Thymus (tissue), 14 donors: Measurements from ENCODE around the gene RNF38. TPM values are rescaled to one million over a fixed set of nuclear protein-coding genes. Genes with fewer than 3 reads are reported as not detected.
"Not testable (repeated sequence)": the region's sequence is repeated elsewhere in the genome, so short reads cannot be mapped to it uniquely, and the experiment has no call there.

Experiments
- DNase-seq, 9 donors: peaks; one replicate each; pipeline ENCODE4 v3.0.0-alpha.2; 2013; ENCODE audit warnings: low spot score in 9 of 9, low read depth in 6 of 9, missing footprints in 1 of 9
- H3K27ac ChIP-seq, 2 donors: one replicate each; pipeline ENCODE4 v1.5.1; 2013; ENCODE audit warnings: control low read depth in 1 of 2, low read depth in 1 of 2, low read length in 1 of 2, mild to moderate bottlenecking in 1 of 2, moderate library complexity in 1 of 2
- H3K27me3 ChIP-seq, 2 donors: one replicate each; pipeline ENCODE4 v1.5.1; 2013; ENCODE audit warnings: low read length in 1 of 2; ENCODE audit not compliant: control insufficient read depth in 2 of 2, insufficient read depth in 1 of 2
- H3K36me3 ChIP-seq, 2 donors: one replicate each; pipeline ENCODE4 v1.5.1; 2013; ENCODE audit warnings: low read length in 1 of 2, mild to moderate bottlenecking in 1 of 2, moderate library complexity in 1 of 2; ENCODE audit not compliant: control insufficient read depth in 2 of 2, insufficient read depth in 2 of 2
- H3K4me1 ChIP-seq, 2 donors: one replicate each; pipeline ENCODE4 v1.5.1; 2013; ENCODE audit warnings: low read length in 2 of 2; ENCODE audit not compliant: control insufficient read depth in 2 of 2, insufficient read depth in 2 of 2
- H3K4me3 ChIP-seq, 2 donors: one replicate each; pipeline ENCODE4 v1.5.1; 2013; ENCODE audit warnings: low read length in 2 of 2, control low read depth in 1 of 2, mild to moderate bottlenecking in 1 of 2
- H3K9me3 ChIP-seq, 2 donors: one replicate each; pipeline ENCODE4 v1.5.1; 2013; ENCODE audit warnings: low read length in 1 of 2, mild to moderate bottlenecking in 1 of 2; ENCODE audit not compliant: control insufficient read depth in 2 of 2, insufficient read depth in 1 of 2
- WGBS: extraction: QIAGEN DNeasy Blood & Tissue Kit; methylation state at CpG from one replicate; pipeline ENCODE4 v1.1.7; 2013; 5-methylcytosine and 5-hydroxymethylcytosine counted together
- long read RNA-seq, 10 donors: transcript quantifications; one replicate each; lab custom pipeline, GENCODE V29; 2026
- polyA plus RNA-seq: library from polyadenylated mRNA; stranded (reverse); fragments of 200-250 nt; gene quantifications from one replicate; pipeline ENCODE4 v1.2.3, GENCODE V29; 2013
- total RNA-seq: library from RNA; stranded (reverse); fragments of 120-200 nt; gene quantifications from one replicate; pipeline ENCODE4 v1.2.4, GENCODE V29; 2013
- donor health status: healthy.

The RNF38 gene
- total RNA-seq (9.5 TPM), polyA plus RNA-seq (19.0 TPM)
- long read RNA-seq, donor 1, result 0 reads
- long read RNA-seq, donor 2, result 0 reads
- long read RNA-seq, donor 3, full-length matches to known transcripts, result 1 of 1 reads
- long read RNA-seq, donor 3, partial matches to known transcripts, result 0 of 1 reads
- long read RNA-seq, donor 3, other reads (novel, unspliced or antisense), result 0 of 1 reads
- long read RNA-seq, donor 4, result 0 reads
- long read RNA-seq, donor 5, partial matches to known transcripts, result 0 of 1 reads
- long read RNA-seq, donor 5, other reads (novel, unspliced or antisense), result 0 of 1 reads
- long read RNA-seq, donor 6, result 0 reads
- long read RNA-seq, donor 7, partial matches to known transcripts, result 34 of 34 reads
- long read RNA-seq, donor 7, other reads (novel, unspliced or antisense), result 0 of 34 reads
- long read RNA-seq, donor 8, result 0 reads
- long read RNA-seq, donor 9, result 0 reads
- long read RNA-seq, donor 10, full-length matches to known transcripts, result 1 of 1 reads
- long read RNA-seq, donor 10, partial matches to known transcripts, result 0 of 1 reads
- long read RNA-seq, donor 10, other reads (novel, unspliced or antisense), result 0 of 1 reads

DNA sequence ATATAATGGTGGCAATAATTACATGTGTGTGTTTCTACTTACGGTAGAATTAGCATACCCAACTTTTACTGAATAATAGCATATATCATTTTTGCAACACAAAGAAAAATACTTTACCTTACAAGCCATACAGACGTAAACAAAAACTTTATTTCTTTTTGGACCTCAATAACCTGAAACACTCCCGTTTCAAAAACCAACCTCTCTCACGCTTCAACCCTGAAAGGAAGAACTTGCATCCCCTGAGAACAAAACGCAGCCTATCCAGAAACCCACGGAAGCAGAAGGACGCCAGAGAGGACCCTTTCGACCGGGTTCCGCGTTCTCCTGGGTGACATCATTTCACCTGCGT is at the start of gene RNF38:
RNF38 (minus strand) TSS at position 290 of the 352 bp plus-strand sequence; CDS start at position 129, 161 bp downstream.
- peaks cover 8% of the 10 kb centered on the region in 2 donors for H3K4me1 ChIP-seq
- 1% methylated on average over 12 of the region's 12 CpGs for WGBS
- H3K27me3 ChIP-seq, result no peaks in the 10 kb centered on the region
- peak within 1 kb of the TSS; percentile 92 to 100 for H3K27ac ChIP-seq
- peak within 1 kb of the TSS; percentile 73 to 85 for H3K4me3 ChIP-seq
- peak in 8 of 9 donors; percentile 33 to 81 (median 50) for DNase-seq
- no peaks in the 10 kb centered on the region for H3K9me3 ChIP-seq
- H3K36me3 ChIP-seq, result peaks cover 0 to 11% of the 10 kb centered on the region in 2 donors

DNA sequence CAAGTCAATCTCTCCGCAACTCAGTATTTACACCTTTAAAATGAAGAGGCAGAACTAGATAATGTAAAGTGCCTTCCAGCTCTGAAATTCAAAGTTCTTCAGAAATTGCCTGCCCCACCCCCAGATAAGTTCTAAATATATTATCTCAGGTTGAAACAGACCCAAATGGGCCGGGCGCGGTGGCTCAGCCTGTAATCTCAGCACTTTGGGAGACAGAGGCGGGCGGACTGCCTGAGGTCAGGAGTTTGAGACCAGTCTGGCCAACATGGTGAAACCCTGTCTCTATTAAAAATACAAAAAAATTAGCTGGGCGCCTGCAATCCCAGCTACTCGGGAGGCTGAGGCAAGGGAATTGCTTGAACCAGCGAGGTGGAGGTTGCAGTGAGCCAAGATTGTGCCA is 48.5 kb upstream of the RNF38 start:
- H3K9me3 ChIP-seq, H3K4me3 ChIP-seq, DNase-seq, H3K4me1 ChIP-seq, H3K36me3 ChIP-seq, H3K27ac ChIP-seq, H3K27me3 ChIP-seq: not testable (repeated sequence)
- 98% methylated on average over 9 of the region's 9 CpGs for WGBS

DNA sequence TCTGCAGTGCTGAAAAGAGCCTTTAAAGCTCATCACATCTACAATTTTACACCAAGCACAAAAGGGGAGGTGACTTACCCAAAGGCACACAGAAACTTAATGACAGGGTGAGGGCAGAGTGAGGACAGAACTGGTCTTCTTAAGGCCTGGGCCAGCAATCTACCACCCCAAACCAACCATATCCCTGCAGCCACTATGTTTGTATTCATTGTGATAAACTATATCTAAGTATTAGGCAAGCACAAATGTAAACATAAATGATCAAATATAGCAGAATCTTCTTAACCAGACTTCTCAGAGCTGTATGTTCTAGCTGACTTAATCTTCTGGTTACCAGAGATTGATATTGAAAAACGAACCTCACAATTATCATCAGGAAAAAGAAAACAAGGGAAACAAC is 47.9 kb upstream of the RNF38 start:
- H3K4me1 ChIP-seq, result no peaks in the 10 kb centered on the region
- no peaks in the 10 kb centered on the region for H3K9me3 ChIP-seq
- DNase-seq, result no peak
- no peaks in the 10 kb centered on the region for H3K27me3 ChIP-seq
- no peak overlapping the region for H3K27ac ChIP-seq
- H3K4me3 ChIP-seq, result no peak overlapping the region
- H3K36me3 ChIP-seq, result no peaks in the 10 kb centered on the region
- 95% methylated on average over 1 of the region's 1 CpG for WGBS

DNA sequence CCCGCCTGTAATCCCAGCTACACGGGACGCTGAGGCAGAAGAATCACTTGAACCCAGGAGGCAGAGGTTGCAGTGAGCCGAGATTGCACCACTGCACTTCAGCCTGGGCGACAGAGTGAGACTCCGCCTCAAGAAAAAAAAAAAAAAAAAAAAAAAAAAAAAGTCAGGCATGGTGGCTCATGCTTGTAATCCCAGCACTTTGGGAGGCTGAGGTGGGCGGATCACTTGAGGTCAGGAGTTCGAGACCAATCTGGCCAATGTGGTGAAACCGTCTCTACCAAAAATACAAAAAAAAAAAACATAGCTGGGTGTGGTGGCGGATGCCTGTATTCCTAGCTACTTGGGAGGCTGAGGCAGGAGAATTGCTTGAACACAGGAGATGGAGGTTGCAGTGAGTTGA is 46.6 kb upstream of the RNF38 start:
- not testable (repeated sequence) for H3K27ac ChIP-seq, H3K4me3 ChIP-seq, H3K27me3 ChIP-seq, H3K4me1 ChIP-seq, H3K9me3 ChIP-seq, H3K36me3 ChIP-seq, DNase-seq
- WGBS, result 98% methylated on average over 10 of the region's 10 CpGs

DNA sequence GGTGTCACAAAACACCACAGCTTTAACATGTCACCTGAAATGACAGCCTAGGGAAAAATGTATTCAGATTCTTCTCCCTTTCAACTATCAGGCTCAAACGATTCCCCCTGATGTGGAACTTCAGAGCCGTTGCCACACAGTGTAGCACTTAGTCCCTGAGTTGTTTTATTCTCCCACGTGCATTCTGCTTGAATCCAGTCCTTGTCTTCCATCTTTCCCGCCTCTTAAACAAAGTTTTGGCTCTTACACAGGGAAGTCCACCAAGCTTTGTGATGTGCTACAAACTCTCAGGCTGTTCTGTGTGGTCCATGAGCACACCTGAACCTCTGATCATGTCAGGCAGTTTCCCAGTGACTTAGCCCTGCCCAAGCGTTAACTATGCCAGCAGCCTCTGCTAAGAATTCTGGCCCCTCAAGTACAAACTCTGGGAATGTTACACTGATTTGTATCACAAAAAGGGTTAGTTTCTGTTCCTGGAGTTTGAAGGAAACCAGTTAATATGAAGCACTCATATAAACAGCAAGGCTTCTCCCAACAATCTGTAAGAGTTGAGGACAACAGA is 45.8 kb upstream of the RNF38 start:
- Histone ChIP-seq H3K4me3 (no peak overlapping the region), H3K27ac (no peak overlapping the region), H3K9me3 (no peaks in the 10 kb centered on the region), H3K36me3 (no peaks in the 10 kb centered on the region), H3K27me3 (no peaks in the 10 kb centered on the region), H3K4me1 (peaks cover 0 to 7% of the 10 kb centered on the region in 2 donors)
- WGBS, result 93% methylated on average over 5 of the region's 5 CpGs
- no peak for DNase-seq

DNA sequence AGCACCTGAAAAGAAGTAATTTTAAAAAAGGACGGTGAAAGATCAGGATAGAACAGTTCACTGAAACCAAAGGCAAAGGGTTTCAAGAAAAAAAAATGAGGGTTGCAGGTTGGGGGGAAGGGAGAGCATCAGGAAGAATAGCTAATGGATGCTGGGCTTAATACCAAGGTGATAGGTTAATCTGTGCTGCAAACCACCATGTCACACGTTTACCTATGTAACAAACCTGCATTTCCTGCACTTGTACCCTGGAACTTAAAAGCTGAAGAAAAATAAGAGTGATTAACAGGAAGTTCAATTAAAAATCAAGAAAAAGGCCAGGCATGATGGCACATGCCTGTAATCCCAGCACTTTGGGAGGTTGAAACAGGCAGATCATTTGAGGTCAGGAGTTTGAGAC is 44.1 kb upstream of the RNF38 start:
- DNase-seq, result no peak
- H3K9me3 ChIP-seq, result no peaks in the 10 kb centered on the region
- no peak overlapping the region for H3K27ac ChIP-seq
- 85% methylated on average over 2 of the region's 2 CpGs for WGBS
- H3K4me1 ChIP-seq, result peaks cover 0 to 7% of the 10 kb centered on the region in 2 donors
- no peaks in the 10 kb centered on the region for H3K27me3 ChIP-seq
- H3K36me3 ChIP-seq, result no peaks in the 10 kb centered on the region
- H3K4me3 ChIP-seq, result no peak overlapping the region

DNA sequence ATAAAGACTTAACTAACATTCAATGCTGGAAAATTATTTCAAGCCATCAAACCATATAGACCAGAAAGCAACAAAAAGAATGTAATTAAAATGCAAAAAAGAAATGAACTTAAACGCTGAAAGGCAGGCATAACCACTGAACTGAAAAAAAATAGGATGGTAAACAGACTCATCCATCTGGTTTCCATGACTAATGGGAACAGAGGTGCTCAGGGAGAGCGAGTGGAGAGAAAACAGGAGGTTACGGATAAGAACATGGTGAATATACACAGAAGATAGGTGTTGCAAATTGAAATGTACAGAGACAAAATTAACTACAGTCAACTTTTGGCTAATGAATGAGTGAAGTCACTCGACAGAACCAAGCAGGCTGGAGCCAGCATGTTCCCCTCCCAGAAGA is 43.5 kb upstream of the RNF38 start:
- Histone ChIP-seq H3K9me3 (no peaks in the 10 kb centered on the region), H3K36me3 (no peaks in the 10 kb centered on the region), H3K27me3 (no peaks in the 10 kb centered on the region), H3K4me1 (peaks cover 0 to 7% of the 10 kb centered on the region in 2 donors), H3K4me3 (no peak overlapping the region), H3K27ac (no peak overlapping the region)
- 96% methylated on average over 4 of the region's 4 CpGs for WGBS
- DNase-seq, result no peak

DNA sequence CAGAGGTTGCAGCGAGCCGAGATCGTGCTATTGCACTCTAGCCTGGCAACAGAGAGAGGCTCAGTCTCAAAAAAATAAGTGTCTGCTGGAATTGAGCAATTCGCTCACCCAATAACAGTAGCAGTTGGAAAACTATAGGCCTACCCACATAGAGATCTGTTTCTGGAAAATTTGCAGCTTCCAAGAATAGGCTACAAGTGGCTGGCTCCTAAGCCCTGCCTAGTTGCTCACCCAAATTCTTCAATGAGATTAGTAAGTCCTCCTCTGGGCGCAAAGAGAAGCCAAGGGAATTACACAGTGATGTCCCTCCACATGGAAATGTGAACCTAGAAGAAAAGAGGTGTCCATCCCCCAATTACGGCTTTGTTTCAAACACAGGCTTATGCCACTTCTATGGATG is 42.6 kb upstream of the RNF38 start:
- Histone ChIP-seq H3K36me3 (no peaks in the 10 kb centered on the region), H3K27me3 (no peaks in the 10 kb centered on the region)
- WGBS, result 98% methylated on average over 6 of the region's 6 CpGs

DNA sequence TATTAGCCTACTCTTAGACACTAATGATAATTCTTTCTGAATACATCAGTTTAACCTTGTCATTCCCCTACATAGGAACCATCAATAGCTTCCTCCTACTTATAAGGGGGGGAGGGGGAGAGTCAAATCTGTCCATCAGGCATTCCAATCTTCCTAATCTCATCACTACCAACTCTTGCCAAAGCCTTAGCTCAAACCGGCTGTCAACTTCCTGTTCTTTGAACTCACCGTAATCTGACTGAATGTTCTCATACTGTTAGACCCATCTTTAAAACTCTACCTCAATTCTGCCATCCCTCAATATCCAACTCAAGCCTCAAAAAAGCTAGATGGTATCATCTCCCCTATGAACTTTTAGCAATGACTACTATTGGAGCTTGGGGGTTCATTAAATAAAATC is 41.9 kb upstream of the RNF38 start:
- Histone ChIP-seq H3K4me1 (peaks cover 0 to 7% of the 10 kb centered on the region in 2 donors), H3K4me3 (no peak overlapping the region), H3K9me3 (no peaks in the 10 kb centered on the region), H3K27ac (no peak overlapping the region), H3K36me3 (no peaks in the 10 kb centered on the region), H3K27me3 (no peaks in the 10 kb centered on the region)
- 6% methylated on average over 2 of the region's 2 CpGs for WGBS
- peak in 3 of 9 donors; percentile 18 to 48 (median 29) for DNase-seq

More for the DNA sequence above, 42.6 kb upstream of the RNF38 start:
- DNase-seq, result no peak
- H3K4me3 ChIP-seq, result no peak overlapping the region
- no peaks in the 10 kb centered on the region for H3K9me3 ChIP-seq
- H3K4me1 ChIP-seq, result peaks cover 0 to 7% of the 10 kb centered on the region in 2 donors
- H3K27ac ChIP-seq, result no peak overlapping the region
